D721Med (cell line): ENCODE measurements around the gene RMRP.
"Not testable (repeated sequence)": the region's sequence is repeated elsewhere in the genome, so short reads cannot be mapped to it uniquely, and the experiment has no call there.

ENCODE experiments used
- DNase-seq: peaks from one replicate; pipeline ENCODE4 v3.0.0; 2011; ENCODE audit warnings: low spot score; ENCODE audit not compliant: insufficient read length
- FAIRE-seq: peaks from 2 replicates; lab custom pipeline; 2011; peaks lifted over from hg19 to GRCh38; lab: Jason Lieb, UNC
- CTCF ChIP-seq: IDR thresholded peaks from 2 replicates; pipeline ENCODE4 v1.5.1; 2012; ENCODE audit warnings: mild to moderate bottlenecking, control low read depth; ENCODE audit not compliant: insufficient read depth; ENCODE audit errors: missing control alignments

Gene RMRP

DNA sequence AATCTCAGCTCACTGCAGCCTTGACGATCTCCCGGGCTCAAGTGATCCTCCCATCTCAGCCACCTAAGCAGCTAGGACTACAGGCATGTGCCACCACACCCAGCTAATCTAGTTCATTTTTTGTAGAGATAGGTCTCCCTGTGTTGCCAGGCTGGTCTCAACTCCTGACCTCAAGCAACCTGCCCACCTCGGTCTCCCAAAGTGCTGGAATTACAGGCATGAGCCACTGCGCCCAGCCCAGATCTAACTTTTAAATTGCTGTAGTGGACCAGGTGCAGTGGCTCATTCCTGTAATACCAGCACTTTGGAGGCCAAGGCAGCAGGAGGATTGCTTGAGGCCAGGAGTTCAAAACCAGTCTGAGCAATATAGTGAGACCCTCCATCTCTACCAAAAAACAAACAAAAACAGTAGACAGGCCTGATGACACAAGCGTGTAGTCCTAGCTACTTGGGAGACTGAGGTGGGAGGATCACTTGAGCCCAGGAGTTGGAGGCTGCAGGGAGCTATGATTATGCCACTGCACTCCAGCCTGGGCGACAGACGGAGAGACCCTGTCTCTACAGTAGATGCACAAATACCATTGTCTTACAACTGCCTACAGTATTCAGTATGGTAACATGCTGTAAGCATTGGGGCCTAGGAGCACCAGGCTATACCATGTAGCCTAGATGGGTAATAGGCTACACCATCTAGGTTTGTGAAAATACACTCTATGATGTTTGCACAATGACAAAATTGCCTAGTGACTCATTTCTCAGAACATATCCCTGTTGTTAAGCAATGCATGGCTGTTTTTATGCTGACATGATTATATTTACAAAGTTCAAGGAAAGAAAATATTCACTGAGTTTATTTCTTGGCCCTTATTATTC lies 5.6 kb downstream of the RMRP start:
- FAIRE-seq (no peak), DNase-seq (no peak)
- no peak for TF ChIP-seq CTCF

GRCh38 chr9:35650341-35651158 lies 7.3 kb downstream of the RMRP start, which contains the start of gene SIT1:
SIT1 (minus strand) TSS chr9:35650931; CDS start chr9:35650853, 78 bp downstream.
- TF ChIP-seq CTCF: no peak
- FAIRE-seq (no peak), DNase-seq (peak; percentile 12)

DNA sequence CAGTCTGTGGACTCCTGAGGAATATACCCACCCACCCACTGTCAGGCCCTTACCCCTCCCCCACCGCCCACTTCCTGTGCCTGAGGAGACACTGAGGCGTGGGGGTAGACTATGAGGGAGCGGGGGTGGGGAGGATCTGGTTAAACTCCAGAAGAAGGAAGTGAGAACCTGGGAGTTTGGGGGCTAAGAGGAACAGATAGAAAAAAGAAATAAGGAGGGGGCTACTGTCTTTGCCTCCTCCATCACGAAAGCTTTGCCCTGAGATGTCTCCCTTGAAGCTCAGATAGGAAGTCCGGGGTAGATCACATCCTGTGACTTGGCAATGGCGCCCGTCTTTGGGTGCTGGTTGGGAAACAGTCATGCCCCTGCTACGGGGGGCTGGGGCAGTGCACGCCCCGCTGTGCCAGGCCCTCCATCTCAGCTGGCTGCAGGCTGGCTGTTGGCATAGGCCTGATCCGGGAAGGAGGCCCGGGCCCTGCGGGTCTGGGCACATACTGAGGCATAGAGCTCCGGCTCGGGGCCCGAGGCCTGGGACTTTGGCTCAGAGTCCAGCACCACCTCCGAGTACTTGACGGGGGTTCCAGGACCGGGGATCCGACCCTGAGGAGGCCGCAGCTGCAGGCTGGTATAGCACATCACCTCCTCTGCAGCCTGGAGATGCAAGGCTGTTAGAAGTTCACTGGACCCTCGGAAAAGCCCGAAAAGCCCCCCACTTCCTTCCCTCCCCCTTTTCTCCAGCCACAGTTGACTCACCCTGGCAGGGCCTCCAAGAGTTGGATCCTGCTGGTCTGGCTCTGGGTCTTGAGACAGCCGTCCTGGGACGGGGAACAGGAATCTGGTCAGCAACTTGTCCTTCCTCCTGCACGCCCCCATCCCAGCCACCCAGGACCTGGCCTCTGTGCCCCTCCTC lies 8.1 kb downstream of the RMRP start:
- DNase-seq: peak; percentile 5
- FAIRE-seq: no peak
- no peak for TF ChIP-seq CTCF

DNA sequence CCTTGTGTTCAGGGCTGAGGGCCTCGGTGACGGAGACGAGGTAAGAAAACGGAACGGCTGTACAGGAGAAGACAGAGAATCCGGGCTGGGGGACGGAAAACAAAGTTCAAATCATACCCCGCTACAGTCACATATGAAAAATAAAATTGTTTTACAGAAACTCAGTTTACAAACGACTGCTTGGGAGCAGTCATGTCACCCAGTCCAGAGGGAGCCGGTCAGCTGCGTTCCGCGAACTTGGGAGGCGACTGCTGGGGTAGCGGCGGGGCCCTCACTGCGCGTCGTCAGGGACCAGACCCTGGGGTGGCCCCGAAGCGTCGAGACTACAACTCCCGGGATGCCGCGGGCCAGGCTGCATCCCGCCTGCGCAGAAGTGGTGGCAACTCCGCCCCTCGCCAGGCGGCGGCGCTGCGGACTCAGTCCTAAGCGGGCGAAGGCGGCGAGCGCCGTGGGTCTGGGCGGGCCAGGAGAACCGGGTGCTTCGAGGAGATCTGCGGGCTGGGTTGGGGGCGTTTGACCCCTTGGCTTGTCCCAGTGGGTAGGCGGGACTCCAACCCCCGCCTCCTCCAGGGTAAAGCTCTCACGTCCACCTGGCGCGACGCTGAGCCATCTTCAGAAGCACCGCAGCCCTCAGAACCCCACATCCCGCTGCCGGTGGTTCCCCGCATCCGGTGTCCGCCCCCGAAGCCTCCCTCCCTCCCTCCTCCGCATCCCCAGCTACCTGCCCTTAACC lies 11.1 kb downstream of the RMRP start:
- FAIRE-seq: no peak

DNA sequence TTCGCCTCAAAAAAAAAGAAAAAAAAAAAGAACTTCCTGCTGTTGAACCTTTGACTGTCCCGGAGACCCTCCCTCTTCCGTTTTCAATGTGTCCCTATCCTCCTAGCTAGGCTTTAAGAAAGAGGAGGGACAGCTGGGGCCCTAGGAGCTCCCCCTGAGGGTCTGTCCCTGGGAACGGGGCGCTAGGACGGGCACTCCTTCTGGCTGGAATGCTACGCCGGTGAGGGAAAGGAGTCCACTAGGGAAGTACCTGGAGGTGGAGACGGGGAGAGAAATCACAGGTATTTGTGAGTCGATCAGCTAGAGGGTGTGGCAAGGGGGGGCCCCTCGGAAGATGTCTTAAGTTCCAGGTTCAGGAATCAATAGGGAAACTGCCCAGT lies 11.7 kb downstream of the RMRP start:
- FAIRE-seq (no peak), DNase-seq (no peak)
- TF ChIP-seq CTCF: no peak

More for the DNA sequence above, 11.1 kb downstream of the RMRP start:
- TF ChIP-seq CTCF: peak; percentile 87
- DNase-seq: peak; percentile 94

- not testable (repeated sequence) for FAIRE-seq, DNase-seq
Measured at GRCh38 chr9:35645736-35646135, 12.1 kb downstream of the RMRP start.

GRCh38 chr9:35643046-35643445 lies 14.8 kb downstream of the RMRP start:
- FAIRE-seq: no peak

DNA sequence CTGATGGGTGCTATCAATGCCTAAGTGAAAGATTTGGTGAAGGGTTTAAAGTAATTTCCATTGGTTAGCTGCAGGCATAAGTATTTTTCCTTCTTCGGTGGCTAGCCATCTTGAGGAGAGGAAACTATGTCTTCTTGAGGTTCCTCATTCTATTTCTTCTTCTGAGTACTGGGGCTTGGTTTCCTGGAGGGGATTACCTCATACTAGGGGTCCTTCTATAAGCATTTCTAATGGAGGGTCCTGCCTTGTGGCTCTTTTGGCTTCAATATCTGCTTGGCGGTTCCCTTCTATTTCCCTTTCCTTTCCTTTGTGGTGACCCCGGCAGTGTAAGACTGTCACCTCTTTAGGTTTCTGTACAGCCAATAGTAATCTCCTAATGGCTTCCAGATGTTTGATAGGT lies 16.3 kb downstream of the RMRP start:
- not testable (repeated sequence) for FAIRE-seq, DNase-seq

More at GRCh38 chr9:35643046-35643445, 14.8 kb downstream of the RMRP start:
- DNase-seq: no peak
- TF ChIP-seq CTCF: no peak

GRCh38 chr9:35640431-35640830 lies 17.4 kb downstream of the RMRP start:
- FAIRE-seq, DNase-seq: not testable (repeated sequence)
